GM23338 (cell line): ENCODE data around the gene EHF.

Source experiments
- CREB1 ChIP-seq: fragments of 250-450 bp; sonication (Bioruptor Pico); IDR thresholded peaks from 2 replicates; pipeline ENCODE4 v1.5.0; 2020; ENCODE audit warnings: low read depth, mild to moderate bottlenecking, moderate library complexity
- CTCF ChIP-seq, 2 experiments: fragments of 200-600 bp in 1 of 2; sonication (generic) in 1 of 2; conservative IDR thresholded peaks; 2 replicates each; pipeline versions ENCODE4 v1.5.1 to v1.6.1; 2016 to 2017; ENCODE audit warnings: antibody characterized with exemption in 2 of 2, low read depth in 2 of 2, mild to moderate bottlenecking in 2 of 2, moderate library complexity in 1 of 2
- ETS1 ChIP-seq: IDR thresholded peaks from 2 replicates; pipeline ENCODE4 v1.6.1; 2016; ENCODE audit warnings: antibody characterized with exemption
- EZH2 ChIP-seq: fragments of 200-600 bp; sonication (generic); IDR thresholded peaks from one replicate; pipeline ENCODE4 v1.8.0; 2017; ENCODE audit warnings: antibody characterized with exemption, mild to moderate bottlenecking, low read depth; ENCODE audit not compliant: unreplicated experiment
- EZH2phosphoT487 ChIP-seq: fragments of 200-600 bp; sonication (generic); IDR thresholded peaks from one replicate; pipeline ENCODE4 v1.8.1; 2018; ENCODE audit warnings: antibody characterized with exemption; ENCODE audit not compliant: unreplicated experiment
- JUNB ChIP-seq: IDR thresholded peaks from one replicate; pipeline ENCODE4 v1.6.1; 2016; ENCODE audit warnings: antibody characterized with exemption; ENCODE audit not compliant: unreplicated experiment
- NANOG ChIP-seq: IDR thresholded peaks from 2 replicates; pipeline ENCODE4 v1.6.1; 2016; ENCODE audit warnings: antibody characterized with exemption, borderline replicate concordance
- POLR2AphosphoS5 ChIP-seq: IDR thresholded peaks from 2 replicates; pipeline ENCODE4 v1.6.1; 2016; ENCODE audit warnings: antibody characterized with exemption, low read depth
- REST ChIP-seq: IDR thresholded peaks from one replicate; pipeline ENCODE4 v1.6.1; 2018; ENCODE audit warnings: antibody characterized with exemption; ENCODE audit not compliant: unreplicated experiment
- STAT1 ChIP-seq: IDR thresholded peaks from one replicate; pipeline ENCODE4 v1.6.1; 2016; ENCODE audit warnings: antibody characterized with exemption; ENCODE audit not compliant: unreplicated experiment

- TF ChIP-seq CTCF (conservative IDR thresholded peaks at IDR 0.05; ENCODE audit: low read depth in 2 of 2): no peak
- TF ChIP-seq REST: no peak
- TF ChIP-seq EZH2: no peak
- TF ChIP-seq NANOG: no peak
- no peak for TF ChIP-seq EZH2phosphoT487
- TF ChIP-seq CREB1: no peak
- no peak for TF ChIP-seq POLR2AphosphoS5
- TF ChIP-seq ETS1: no peak
- TF ChIP-seq STAT1: no peak
- no peak for TF ChIP-seq JUNB
These were observed 18.0 kb downstream of the EHF start for GRCh38 chr11:34638897-34639296.
